ENCODE results near the gene TMA7. TPM values are rescaled to one million over a fixed set of nuclear protein-coding genes. Genes with fewer than 3 reads are reported as not detected.

The TMA7 gene
- total and polyA plus RNA-seq, 2 donors (not counting 3 experiments of a cell fraction or from before 2014, with no cell fraction given): 137 to 306 TPM

DNA sequence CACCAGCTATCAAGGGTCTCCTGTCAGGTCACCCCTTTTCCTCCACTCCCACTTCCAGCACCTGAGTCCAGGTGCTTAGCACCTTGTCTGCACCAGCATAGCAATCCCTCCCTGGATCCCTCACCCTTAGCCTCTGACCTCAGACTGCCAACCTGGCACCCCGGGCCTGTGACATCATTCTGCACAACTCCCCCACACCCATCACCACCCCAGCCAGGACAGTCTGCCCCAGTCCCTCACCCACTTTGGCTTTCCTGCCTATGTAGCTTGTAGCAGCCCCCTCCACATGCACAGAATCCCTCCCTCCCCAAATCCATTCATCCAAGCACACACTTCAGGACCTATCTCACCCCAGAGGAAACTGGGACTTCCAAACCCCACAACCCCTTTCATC lies 9.4 kb upstream of the TMA7 start:
- no peaks in the 10 kb centered on the region for H3K9me1 ChIP-seq (replicated peaks; ENCODE audit: control insufficient read depth, extremely low read depth, insufficient read depth, low read length)
- FAIRE-seq (no peak), DNase-seq (ENCODE audit: low read depth, low spot score) (no peak)
- H3K4me3 ChIP-seq (replicated peaks in 1 of 3; ENCODE audit: insufficient read depth in 1 of 3, low read depth in 1 of 3, low read length in 3 of 3): no peak overlapping the region
- POLR2A ChIA-PET: no interaction called here
- peaks cover 10% of the 10 kb centered on the region for H3K4me1 ChIP-seq (ENCODE audit: control insufficient read depth, extremely low read depth, insufficient read depth, low read length)
- H4K20me1 ChIP-seq (replicated peaks; ENCODE audit: control insufficient read depth, extremely low read depth, insufficient read depth, low read length): no peaks in the 10 kb centered on the region
- no peak overlapping the region for H2AFZ ChIP-seq (ENCODE audit: low read depth, low read length)
- H3K9ac ChIP-seq (replicated peaks; ENCODE audit: extremely low read depth, insufficient read depth, low read length): no peak overlapping the region
- TF ChIP-seq, protein P1, sequence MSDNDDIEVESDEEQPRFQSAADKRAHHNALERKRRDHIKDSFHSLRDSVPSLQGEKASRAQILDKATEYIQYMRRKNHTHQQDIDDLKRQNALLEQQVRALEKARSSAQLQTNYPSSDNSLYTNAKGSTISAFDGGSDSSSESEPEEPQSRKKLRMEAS (IDR thresholded peaks at IDR 0.05; ENCODE audit: insufficient read depth, insufficient read length): no peak
- TF ChIP-seq GATA2 (IDR thresholded peaks at IDR 0.05; ENCODE audit: insufficient read depth, insufficient read length, low read depth, low read length): no peak
- TF ChIP-seq FOS (IDR thresholded peaks at IDR 0.05; ENCODE audit: borderline replicate concordance, insufficient read depth, low read length): no peak
- TF ChIP-seq, protein P2, sequence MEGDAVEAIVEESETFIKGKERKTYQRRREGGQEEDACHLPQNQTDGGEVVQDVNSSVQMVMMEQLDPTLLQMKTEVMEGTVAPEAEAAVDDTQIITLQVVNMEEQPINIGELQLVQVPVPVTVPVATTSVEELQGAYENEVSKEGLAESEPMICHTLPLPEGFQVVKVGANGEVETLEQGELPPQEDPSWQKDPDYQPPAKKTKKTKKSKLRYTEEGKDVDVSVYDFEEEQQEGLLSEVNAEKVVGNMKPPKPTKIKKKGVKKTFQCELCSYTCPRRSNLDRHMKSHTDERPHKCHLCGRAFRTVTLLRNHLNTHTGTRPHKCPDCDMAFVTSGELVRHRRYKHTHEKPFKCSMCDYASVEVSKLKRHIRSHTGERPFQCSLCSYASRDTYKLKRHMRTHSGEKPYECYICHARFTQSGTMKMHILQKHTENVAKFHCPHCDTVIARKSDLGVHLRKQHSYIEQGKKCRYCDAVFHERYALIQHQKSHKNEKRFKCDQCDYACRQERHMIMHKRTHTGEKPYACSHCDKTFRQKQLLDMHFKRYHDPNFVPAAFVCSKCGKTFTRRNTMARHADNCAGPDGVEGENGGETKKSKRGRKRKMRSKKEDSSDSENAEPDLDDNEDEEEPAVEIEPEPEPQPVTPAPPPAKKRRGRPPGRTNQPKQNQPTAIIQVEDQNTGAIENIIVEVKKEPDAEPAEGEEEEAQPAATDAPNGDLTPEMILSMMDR (IDR thresholded peaks at IDR 0.05; ENCODE audit: extremely low read depth in 1 of 2, insufficient read depth in 1 of 2, low read depth in 1 of 2, low read length in 2 of 2): no peak
- TF ChIP-seq JUN (IDR thresholded peaks at IDR 0.05; ENCODE audit: borderline replicate concordance, insufficient read depth, insufficient read length, low read depth): no peak
- TF ChIP-seq POLR2A (IDR thresholded peaks at IDR 0.05; ENCODE audit: low read depth, low read length): no peak
- TF ChIP-seq MYC (IDR thresholded peaks at IDR 0.05; ENCODE audit: low read depth, low read length): no peak
- TF ChIP-seq POLR2AphosphoS5 (IDR thresholded peaks at IDR 0.05; ENCODE audit: insufficient read depth, low read depth, low read length): no peak
- no peak for TF ChIP-seq EZH2 (IDR thresholded peaks at IDR 0.05; ENCODE audit: borderline replicate concordance, low read depth, low read length, severe bottlenecking)
- H3K27me3 ChIP-seq (ENCODE audit: control insufficient read depth in 2 of 2, insufficient read depth in 2 of 2, low read length in 2 of 2): no peaks in the 10 kb centered on the region
- H3K27ac ChIP-seq (ENCODE audit: insufficient read depth, low read depth, low read length): no peak overlapping the region
- intact Hi-C loops (cut with micrococcal nuclease) (no loop called here), dilution Hi-C loops (cut with MboI; ENCODE audit: extremely low pct_ligation_motif_present, low sequenced_read_pairs) (no loop called here)
- no peak overlapping the region for H3K4me2 ChIP-seq (ENCODE audit: insufficient read depth, low read length)
- no peaks in the 10 kb centered on the region for H3K79me2 ChIP-seq (ENCODE audit: control insufficient read depth, insufficient read depth, low read length)
- no peaks in the 10 kb centered on the region for H3K9me3 ChIP-seq (replicated peaks; ENCODE audit: control insufficient read depth, insufficient read depth, low read length)
- CTCF ChIA-PET: interaction anchor here (1.3 to 10.4 kb wide), 3 partner anchors 31 to 236 kb away, joined by 4 to 723 read pairs (median 94); no protein-coding TSS in a partner anchor
- H3K36me3 ChIP-seq (ENCODE audit: control insufficient read depth in 2 of 2, extremely low read depth in 1 of 2, insufficient read depth in 2 of 2, low read length in 2 of 2): peaks cover 0 to 9% of the 10 kb centered on the region in 2 experiments
- no TSS peak for BruUV-seq (replicated peaks)

Measured in endothelial cell of umbilical vein (primary cell).